Measurements from ENCODE around the gene MBD3. TPM values are rescaled to one million over a fixed set of nuclear protein-coding genes. Genes with fewer than 3 reads are reported as not detected.

Gene MBD3
- total RNA-seq, 1 experiment from 2014 or later: 128 TPM

DNA sequence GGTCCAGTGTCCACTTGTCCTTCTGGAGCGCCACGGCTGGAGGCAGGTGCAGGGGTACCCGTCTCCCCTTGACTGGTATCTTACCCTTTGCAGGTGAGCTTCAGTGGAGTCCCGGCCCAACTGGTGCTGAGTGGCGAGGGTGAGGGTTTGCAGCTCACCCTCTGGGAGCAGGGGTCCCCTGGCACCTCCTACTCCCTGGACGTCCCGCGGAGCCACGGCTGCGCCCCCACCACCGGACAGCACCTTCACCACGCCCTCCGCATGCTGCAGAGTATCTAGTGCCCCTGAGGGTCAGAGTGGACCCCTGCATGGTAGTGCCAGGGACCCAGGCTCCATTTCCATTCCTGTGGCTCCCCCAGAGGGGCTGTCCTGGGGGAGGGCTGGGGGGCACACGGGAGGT, 57.7 kb downstream of the MBD3 start:
- Histone ChIP-seq H3K9ac (ENCODE audit: extremely low read depth, insufficient read length, low read length) (no peak overlapping the region), H2AFZ (ENCODE audit: low read length) (no peak overlapping the region), H4K91ac (ENCODE audit: insufficient read length, low read depth, low read length) (no peak overlapping the region), H3K79me2 (ENCODE audit: insufficient read depth, low read length) (no peaks in the 10 kb centered on the region), H2BK20ac (ENCODE audit: low read depth, low read length, poor library complexity, severe bottlenecking) (no peak overlapping the region), H4K20me1 (ENCODE audit: control insufficient read depth, insufficient read depth, insufficient read length) (no peaks in the 10 kb centered on the region), H4K8ac (replicated peaks; ENCODE audit: insufficient read length, low read depth, low read length) (no peak overlapping the region), H2AK5ac (ENCODE audit: insufficient read length, low read length) (no peak overlapping the region), H4K5ac (ENCODE audit: insufficient read length, low read depth, low read length) (no peak overlapping the region), H3K4ac (ENCODE audit: low read depth, low read length) (no peak overlapping the region), H3K23ac (ENCODE audit: insufficient read length, low read depth, low read length) (no peak overlapping the region), H3K23me2 (ENCODE audit: insufficient read length, low read depth, low read length, poor library complexity, severe bottlenecking) (no peaks in the 10 kb centered on the region), H3K27me3 (ENCODE audit: insufficient read depth, low read length) (no peaks in the 10 kb centered on the region), H2BK120ac (ENCODE audit: low read depth, low read length, poor library complexity, severe bottlenecking) (no peak overlapping the region), H3K27ac (ENCODE audit: insufficient read length, low read depth, low read length) (no peak overlapping the region), H2BK15ac (ENCODE audit: low read depth, low read length) (no peak overlapping the region), H3K18ac (ENCODE audit: insufficient read length, low read depth, low read length) (no peak overlapping the region), H3K79me1 (ENCODE audit: insufficient read depth, low read depth, low read length, poor library complexity, severe bottlenecking) (no peaks in the 10 kb centered on the region), H3K9me3 (ENCODE audit: control insufficient read depth, low read depth, low read length) (no peaks in the 10 kb centered on the region), H3K4me1 (ENCODE audit: insufficient read depth, low read length) (no peaks in the 10 kb centered on the region), H3K14ac (ENCODE audit: insufficient read depth, low read length) (no peak overlapping the region), H2BK12ac (ENCODE audit: insufficient read length, low read depth, low read length) (no peak overlapping the region), H3K56ac (ENCODE audit: insufficient read length, low read depth, low read length) (no peak overlapping the region), H3K4me2 (ENCODE audit: insufficient read depth, insufficient read length, low read length) (no peak overlapping the region), H3T11ph (ENCODE audit: low read length) (no peak overlapping the region), H2BK5ac (ENCODE audit: insufficient read length, low read length) (no peak overlapping the region)
- Mint-ChIP-seq H3K4me1 (no peaks in the 10 kb centered on the region), H3K9me3 (no peaks in the 10 kb centered on the region), H3K4me3 (no peak overlapping the region), H3K27me3 (ENCODE audit: low read depth) (peaks cover 32% of the 10 kb centered on the region), H3K27ac (no peak overlapping the region), H3K36me3 (ENCODE audit: insufficient read depth in 1 of 3, low read depth in 3 of 3) (no peaks in the 10 kb centered on the region)
- WGBS (ENCODE audit: extremely low coverage, insufficient read length, low lambda C conversion rate): no CpG with 5 or more reads among the region's 14 CpGs
- TF ChIP-seq, protein P1, sequence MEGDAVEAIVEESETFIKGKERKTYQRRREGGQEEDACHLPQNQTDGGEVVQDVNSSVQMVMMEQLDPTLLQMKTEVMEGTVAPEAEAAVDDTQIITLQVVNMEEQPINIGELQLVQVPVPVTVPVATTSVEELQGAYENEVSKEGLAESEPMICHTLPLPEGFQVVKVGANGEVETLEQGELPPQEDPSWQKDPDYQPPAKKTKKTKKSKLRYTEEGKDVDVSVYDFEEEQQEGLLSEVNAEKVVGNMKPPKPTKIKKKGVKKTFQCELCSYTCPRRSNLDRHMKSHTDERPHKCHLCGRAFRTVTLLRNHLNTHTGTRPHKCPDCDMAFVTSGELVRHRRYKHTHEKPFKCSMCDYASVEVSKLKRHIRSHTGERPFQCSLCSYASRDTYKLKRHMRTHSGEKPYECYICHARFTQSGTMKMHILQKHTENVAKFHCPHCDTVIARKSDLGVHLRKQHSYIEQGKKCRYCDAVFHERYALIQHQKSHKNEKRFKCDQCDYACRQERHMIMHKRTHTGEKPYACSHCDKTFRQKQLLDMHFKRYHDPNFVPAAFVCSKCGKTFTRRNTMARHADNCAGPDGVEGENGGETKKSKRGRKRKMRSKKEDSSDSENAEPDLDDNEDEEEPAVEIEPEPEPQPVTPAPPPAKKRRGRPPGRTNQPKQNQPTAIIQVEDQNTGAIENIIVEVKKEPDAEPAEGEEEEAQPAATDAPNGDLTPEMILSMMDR (conservative IDR thresholded peaks at IDR 0.05): no peak
- DNase-seq: no peak

All from H9 (cell line).